Progenitor cell of endocrine pancreas (in vitro differentiated cells): ENCODE results near the gene PSPN. TPM values are rescaled to one million over a fixed set of nuclear protein-coding genes. Genes with fewer than 3 reads are reported as not detected.
A peak's percentile ranks its signal among the peaks of the same experiment; 100 is the strongest.

Source experiments
- DNase-seq: peaks from one replicate; pipeline ENCODE4 v3.0.0; 2021; ENCODE audit warnings: low spot score; ENCODE audit not compliant: unreplicated experiment
- H3K27ac Mint-ChIP-seq: 2 replicates; pipeline ENCODE4 v1.8.0; 2021; ENCODE audit warnings: mild to moderate bottlenecking, moderate library complexity, mixed read lengths
- H3K27me3 Mint-ChIP-seq: 2 replicates; pipeline ENCODE4 v1.8.0; 2021; ENCODE audit warnings: mixed read lengths
- H3K36me3 Mint-ChIP-seq: 2 replicates; pipeline ENCODE4 v1.8.0; 2022; ENCODE audit warnings: mixed read lengths; ENCODE audit not compliant: insufficient read depth
- H3K4me1 Mint-ChIP-seq: 2 replicates; pipeline ENCODE4 v1.8.0; 2021; ENCODE audit warnings: low read depth, mixed read lengths
- H3K4me3 Mint-ChIP-seq: 2 replicates; pipeline ENCODE4 v1.8.0; 2021; ENCODE audit warnings: low read depth, mild to moderate bottlenecking, moderate library complexity, mixed read lengths
- H3K9me3 Mint-ChIP-seq: 2 replicates; pipeline ENCODE4 v1.8.0; 2021; ENCODE audit warnings: low read depth, mixed read lengths
- total RNA-seq: library from RNA; stranded (reverse); gene quantifications from 2 replicates; pipeline ENCODE4 v1.2.1, GENCODE V29; 2021
- TF ChIP-seq, protein P1 (sequence below): fragments of 200-600 bp; sonication (generic); IDR thresholded peaks from one replicate; pipeline ENCODE4 v1.5.0; 2021; ENCODE audit warnings: antibody characterized with exemption, mild to moderate bottlenecking; ENCODE audit not compliant: unreplicated experiment

PSPN gene
- total RNA-seq, 1 donor from 2014 or later = 4.3 TPM

DNA sequence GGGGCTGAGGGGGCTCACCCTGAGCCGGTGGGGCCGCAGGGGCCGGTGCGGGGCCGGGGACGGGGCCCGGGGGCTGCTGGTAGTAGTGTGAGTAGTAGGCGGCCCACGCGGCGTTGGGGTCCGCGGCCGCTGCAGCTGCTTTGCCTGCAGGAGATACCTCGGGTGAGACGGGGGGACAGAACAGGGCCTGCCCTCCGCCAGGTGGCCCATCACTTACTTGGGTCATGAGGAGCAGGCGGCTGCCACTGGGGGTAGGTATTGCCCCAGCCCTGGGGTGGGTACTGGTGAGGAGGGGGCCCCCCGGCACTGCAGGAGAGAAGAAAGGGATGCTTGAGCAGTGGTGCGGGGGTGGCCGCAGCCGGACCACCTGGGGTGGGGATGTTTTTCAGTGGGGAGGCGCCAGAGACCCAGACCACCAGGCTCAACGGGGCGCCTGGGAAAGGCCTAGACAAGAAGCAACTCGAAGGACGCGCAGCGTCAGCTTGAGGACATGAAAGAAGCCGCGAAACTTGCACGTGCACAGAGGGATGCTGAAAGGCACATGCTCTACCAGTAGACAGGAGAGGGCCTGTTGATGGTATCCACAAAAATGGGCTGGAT is 40.0 kb upstream of the PSPN start:
- no peaks in the 10 kb centered on the region for H3K27me3 Mint-ChIP-seq
- no peaks in the 10 kb centered on the region for H3K9me3 Mint-ChIP-seq
- H3K4me1 Mint-ChIP-seq = peaks cover 15% of the 10 kb centered on the region
- TF ChIP-seq, protein P1, sequence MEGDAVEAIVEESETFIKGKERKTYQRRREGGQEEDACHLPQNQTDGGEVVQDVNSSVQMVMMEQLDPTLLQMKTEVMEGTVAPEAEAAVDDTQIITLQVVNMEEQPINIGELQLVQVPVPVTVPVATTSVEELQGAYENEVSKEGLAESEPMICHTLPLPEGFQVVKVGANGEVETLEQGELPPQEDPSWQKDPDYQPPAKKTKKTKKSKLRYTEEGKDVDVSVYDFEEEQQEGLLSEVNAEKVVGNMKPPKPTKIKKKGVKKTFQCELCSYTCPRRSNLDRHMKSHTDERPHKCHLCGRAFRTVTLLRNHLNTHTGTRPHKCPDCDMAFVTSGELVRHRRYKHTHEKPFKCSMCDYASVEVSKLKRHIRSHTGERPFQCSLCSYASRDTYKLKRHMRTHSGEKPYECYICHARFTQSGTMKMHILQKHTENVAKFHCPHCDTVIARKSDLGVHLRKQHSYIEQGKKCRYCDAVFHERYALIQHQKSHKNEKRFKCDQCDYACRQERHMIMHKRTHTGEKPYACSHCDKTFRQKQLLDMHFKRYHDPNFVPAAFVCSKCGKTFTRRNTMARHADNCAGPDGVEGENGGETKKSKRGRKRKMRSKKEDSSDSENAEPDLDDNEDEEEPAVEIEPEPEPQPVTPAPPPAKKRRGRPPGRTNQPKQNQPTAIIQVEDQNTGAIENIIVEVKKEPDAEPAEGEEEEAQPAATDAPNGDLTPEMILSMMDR = no peak
- H3K4me3 Mint-ChIP-seq = no peak overlapping the region
- DNase-seq = no peak
- peaks cover 14% of the 10 kb centered on the region for H3K36me3 Mint-ChIP-seq
- no peak overlapping the region for H3K27ac Mint-ChIP-seq

DNA sequence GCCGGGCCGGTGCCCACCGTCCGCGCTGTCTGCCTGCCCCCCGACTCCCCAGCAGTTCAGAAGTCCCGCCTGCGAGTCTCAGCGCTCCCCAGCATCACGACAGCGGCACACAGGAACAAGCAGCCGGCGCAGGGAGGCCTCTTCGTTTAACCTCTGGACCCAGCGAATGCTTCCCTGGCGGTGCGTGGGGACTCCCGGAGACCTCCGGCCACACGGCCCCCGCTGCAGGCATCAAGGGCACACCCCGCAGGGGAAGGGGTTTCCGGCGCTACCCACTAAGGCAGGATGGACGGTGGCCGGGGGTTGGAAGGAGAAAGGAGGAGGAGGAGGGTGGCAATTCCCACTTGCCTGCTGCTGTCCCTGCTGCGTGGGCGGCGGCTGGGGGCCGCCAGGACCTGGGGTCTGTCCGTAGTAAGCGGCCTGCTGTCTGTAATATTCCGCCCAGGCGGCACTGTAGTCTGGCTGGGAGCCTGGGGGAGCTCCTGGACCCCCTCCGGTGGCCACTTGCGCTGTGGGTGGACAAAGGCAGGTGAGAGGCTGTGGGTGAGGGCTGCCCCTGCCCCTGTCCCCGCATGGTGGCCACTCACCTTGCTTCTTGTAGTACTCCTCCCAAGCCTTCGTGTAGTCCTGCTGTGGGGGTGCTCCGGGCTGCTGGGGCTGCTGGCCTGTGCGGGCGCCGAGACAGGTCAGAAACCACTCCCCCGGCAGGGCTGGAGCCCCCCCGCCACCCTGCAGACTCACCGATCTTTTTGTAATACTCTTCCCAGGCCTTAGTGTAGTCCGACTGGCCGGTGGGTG is 39.3 kb upstream of the PSPN start:
- H3K27ac Mint-ChIP-seq = no peak overlapping the region
- H3K9me3 Mint-ChIP-seq = no peaks in the 10 kb centered on the region
- peaks cover 15% of the 10 kb centered on the region for H3K4me1 Mint-ChIP-seq
- H3K27me3 Mint-ChIP-seq = no peaks in the 10 kb centered on the region
- peaks cover 13% of the 10 kb centered on the region for H3K36me3 Mint-ChIP-seq
- TF ChIP-seq, protein P1 = no peak
- no peak overlapping the region for H3K4me3 Mint-ChIP-seq
- no peak for DNase-seq

DNA sequence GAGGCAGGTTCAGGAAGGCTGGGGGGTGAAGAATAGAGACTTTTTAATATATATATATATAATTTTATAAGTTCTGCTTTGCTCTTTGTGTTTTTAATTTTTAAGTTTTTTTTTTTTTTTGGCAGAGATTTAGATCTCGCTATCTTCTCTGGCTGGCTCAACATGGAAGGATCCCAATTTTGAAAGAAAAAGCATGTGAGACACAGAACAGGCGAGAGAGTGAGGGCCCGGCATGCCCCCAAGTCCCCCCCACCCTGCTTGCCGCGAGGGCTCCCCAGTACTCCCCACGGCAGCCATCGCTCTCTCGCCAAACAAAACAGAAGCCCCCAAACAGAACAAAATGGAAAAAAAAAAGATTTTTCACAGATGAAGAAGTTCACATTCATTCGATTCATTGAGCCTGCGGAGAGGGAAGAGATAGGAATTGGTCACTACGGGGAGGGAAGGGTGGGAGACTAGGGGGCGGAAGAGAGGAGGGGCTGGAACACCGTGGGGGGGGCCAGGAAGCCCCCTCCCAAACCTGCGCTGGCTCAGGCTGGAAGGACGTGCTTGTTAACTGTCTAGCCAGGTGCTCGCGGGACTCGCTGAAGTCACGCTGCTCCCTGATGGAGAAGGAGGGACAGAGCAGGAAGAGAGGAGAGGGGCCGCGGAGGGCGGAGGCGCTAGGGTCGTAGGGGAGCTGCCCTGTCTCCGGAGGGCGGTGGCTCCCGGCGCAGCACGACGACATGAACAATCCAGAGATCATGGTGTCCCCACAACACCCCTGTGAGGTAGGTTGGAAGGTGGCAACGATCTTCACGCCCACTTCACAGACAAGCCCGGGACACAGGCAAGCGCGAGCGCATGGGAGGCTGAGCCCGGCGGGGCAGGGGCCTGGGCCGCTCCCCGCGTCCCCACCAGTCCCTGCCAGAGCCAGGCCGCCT is 38.2 kb upstream of the PSPN start:
- no peak for DNase-seq
- H3K27ac Mint-ChIP-seq = peak overlapping the region; percentile 78
- no peaks in the 10 kb centered on the region for H3K9me3 Mint-ChIP-seq
- TF ChIP-seq, protein P1 = no peak
- peaks cover 12% of the 10 kb centered on the region for H3K36me3 Mint-ChIP-seq
- H3K27me3 Mint-ChIP-seq = no peaks in the 10 kb centered on the region
- H3K4me1 Mint-ChIP-seq = peaks cover 15% of the 10 kb centered on the region
- no peak overlapping the region for H3K4me3 Mint-ChIP-seq

DNA sequence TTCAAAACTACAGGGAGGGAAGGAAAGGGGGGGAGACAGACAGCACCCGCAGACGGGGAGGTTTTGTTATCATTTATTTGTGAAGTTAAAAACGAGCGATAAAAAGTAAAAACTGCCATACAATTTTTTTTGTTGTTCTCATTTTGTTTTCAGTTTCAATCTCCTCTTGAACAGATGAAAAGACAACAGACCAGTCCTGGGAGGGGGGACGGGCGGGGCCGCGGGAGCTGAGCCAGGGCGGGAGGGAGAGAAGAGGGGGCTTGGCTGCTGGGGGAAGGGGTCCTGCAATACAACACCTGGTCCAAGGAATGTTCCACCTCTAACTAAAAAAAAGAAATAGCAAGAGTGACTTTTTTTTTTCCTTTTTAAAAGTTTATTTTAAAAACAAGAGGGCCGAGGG is 37.6 kb upstream of the PSPN start:
- Mint-ChIP-seq H3K9me3 (no peaks in the 10 kb centered on the region), H3K27me3 (no peaks in the 10 kb centered on the region), H3K36me3 (peaks cover 10% of the 10 kb centered on the region), H3K27ac (peak overlapping the region; percentile 76), H3K4me1 (peaks cover 15% of the 10 kb centered on the region), H3K4me3 (no peak overlapping the region)
- TF ChIP-seq, protein P1 = no peak
- no peak for DNase-seq

DNA sequence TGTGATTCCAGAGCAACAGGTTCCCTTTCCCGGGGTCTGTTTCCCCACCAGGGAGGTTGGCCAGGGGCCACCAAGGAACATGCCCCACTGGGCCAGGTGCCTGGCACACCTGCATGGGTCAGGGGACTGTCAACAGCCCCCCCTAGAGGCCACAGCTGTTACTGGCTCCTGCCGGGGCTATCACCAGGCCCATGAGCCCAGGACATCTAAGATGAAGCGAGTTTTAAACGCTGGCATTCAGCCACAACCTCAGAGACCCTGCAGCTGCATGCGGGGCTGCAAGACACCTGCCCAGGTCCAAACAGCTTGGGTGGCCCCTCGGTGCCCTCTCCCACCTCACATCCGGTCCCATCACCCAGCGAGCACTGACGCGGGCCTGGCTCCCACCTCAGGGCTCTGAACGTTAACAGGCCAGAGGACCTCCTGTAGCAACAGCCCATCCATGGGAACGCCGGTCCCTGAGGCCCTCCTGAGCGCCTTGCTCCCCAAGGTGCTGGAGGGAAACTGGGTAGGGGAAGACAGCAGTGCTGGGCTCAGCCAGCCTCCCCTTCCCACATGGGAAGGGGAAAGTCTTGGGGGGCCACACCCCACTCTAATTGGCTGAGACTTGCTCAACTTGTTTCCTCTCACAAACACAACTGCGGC is 36.8 kb upstream of the PSPN start:
- TF ChIP-seq, protein P1 = peak; percentile 72
- peaks cover 15% of the 10 kb centered on the region for H3K4me1 Mint-ChIP-seq
- no peaks in the 10 kb centered on the region for H3K9me3 Mint-ChIP-seq
- H3K36me3 Mint-ChIP-seq = peaks cover 9% of the 10 kb centered on the region
- no peak overlapping the region for H3K27ac Mint-ChIP-seq
- no peaks in the 10 kb centered on the region for H3K27me3 Mint-ChIP-seq
- peak; percentile 50 for DNase-seq
- H3K4me3 Mint-ChIP-seq = no peak overlapping the region
